Neural cell (in vitro differentiated cells): Measurements from ENCODE around the gene PSMD11. TPM values are rescaled to one million over a fixed set of nuclear protein-coding genes. Genes with fewer than 3 reads are reported as not detected.

ENCODE experiments used
- H2AFZ ChIP-seq: fragments of 200-600, 300-800 bp; sonication (generic), shearing (Covaris generic); 2 replicates; pipeline ENCODE4 v1.6.0; 2014; ENCODE audit warnings: low read depth, mild to moderate bottlenecking, antibody characterized with exemption, low read length, moderate library complexity
- H3F3A ChIP-seq: fragments of 200-600 bp; shearing (Covaris generic); 2 replicates; pipeline ENCODE4 v1.6.1; 2016; ENCODE audit warnings: mild to moderate bottlenecking, moderate library complexity, mixed read lengths, antibody characterized with exemption, low read length; ENCODE audit not compliant: insufficient read depth, poor library complexity, severe bottlenecking
- H3K27ac ChIP-seq: fragments of 200-600, 300-800 bp; sonication (generic), shearing (Covaris generic); 2 replicates; pipeline ENCODE4 v1.5.1; 2014; ENCODE audit warnings: mild to moderate bottlenecking, low read length, moderate library complexity
- H3K27me3 ChIP-seq: fragments of 300-800, 200-600 bp; sonication (generic), shearing (Covaris generic); 2 replicates; pipeline ENCODE4 v1.6.0; 2014; ENCODE audit warnings: mild to moderate bottlenecking, low read depth, low read length, moderate library complexity; ENCODE audit not compliant: insufficient read depth
- H3K36me3 ChIP-seq: fragments of 300-800, 200-600 bp; sonication (generic), shearing (Covaris generic); 2 replicates; pipeline ENCODE4 v1.5.1; 2014; ENCODE audit warnings: mild to moderate bottlenecking, antibody characterized with exemption, low read length, moderate library complexity; ENCODE audit not compliant: insufficient read depth
- H3K4me2 ChIP-seq: fragments of 300-800, 200-600 bp; sonication (generic), shearing (Covaris generic); 2 replicates; pipeline ENCODE4 v1.6.0; 2014; ENCODE audit warnings: mild to moderate bottlenecking, low read length
- H3K4me3 ChIP-seq: fragments of 300-800, 200-600 bp; sonication (generic), shearing (Covaris generic); 2 replicates; pipeline ENCODE4 v1.5.1; 2014; ENCODE audit warnings: mild to moderate bottlenecking, low read length, moderate library complexity
- H3K79me2 ChIP-seq: fragments of 200-600 bp; shearing (Covaris generic); replicated peaks from 2 replicates; pipeline ENCODE4 v1.6.0; 2014; ENCODE audit warnings: mild to moderate bottlenecking, low read length, moderate library complexity; ENCODE audit not compliant: insufficient read depth
- H3K9ac ChIP-seq: fragments of 300-800, 200-600 bp; sonication (generic), shearing (Covaris generic); 2 replicates; pipeline ENCODE4 v1.6.1; 2016; ENCODE audit warnings: mild to moderate bottlenecking, low read length, mixed read lengths
- H3K9me2 ChIP-seq: fragments of 200-600 bp; shearing (Covaris generic); 2 replicates; pipeline ENCODE4 v1.6.1; 2016; ENCODE audit warnings: mild to moderate bottlenecking, low read length, mixed read lengths; ENCODE audit not compliant: insufficient read depth
- H3K9me3 ChIP-seq: fragments of 200-600, 300-800 bp; sonication (generic), shearing (Covaris generic); 2 replicates; pipeline ENCODE4 v1.6.1; 2016; ENCODE audit warnings: mild to moderate bottlenecking, mixed run types, low read length, moderate library complexity, mixed read lengths
- H4K20me1 ChIP-seq: fragments of 200-600 bp; shearing (Covaris generic); 2 replicates; pipeline ENCODE4 v1.6.1; 2016; ENCODE audit warnings: mild to moderate bottlenecking, mixed run types; ENCODE audit not compliant: insufficient read depth
- EP300 ChIP-seq: fragments of 450-650 bp; conservative IDR thresholded peaks from 2 replicates; pipeline ENCODE4 v1.6.1; 2014; ENCODE audit warnings: antibody characterized with exemption, mild to moderate bottlenecking, moderate library complexity; ENCODE audit not compliant: poor library complexity, severe bottlenecking
- EZH2 ChIP-seq: fragments of 200-600, 300-800 bp; shearing (Covaris generic), sonication (generic); IDR thresholded peaks from 2 replicates; pipeline ENCODE4 v1.6.1; 2014; ENCODE audit warnings: antibody characterized with exemption, low read length, borderline replicate concordance, mild to moderate bottlenecking; ENCODE audit not compliant: insufficient read depth, poor library complexity, severe bottlenecking
- MXI1 ChIP-seq: fragments of 450-650 bp; conservative IDR thresholded peaks from 2 replicates; pipeline ENCODE4 v1.6.1; 2014; ENCODE audit warnings: antibody characterized with exemption, mild to moderate bottlenecking; ENCODE audit not compliant: poor library complexity, severe bottlenecking
- POLR2AphosphoS5 ChIP-seq: IDR thresholded peaks from 2 replicates; pipeline ENCODE4 v1.6.1; 2012
- RAD21 ChIP-seq: fragments of 450-650 bp; conservative IDR thresholded peaks from 2 replicates; pipeline ENCODE4 v1.6.1; 2014; ENCODE audit warnings: antibody characterized with exemption, mild to moderate bottlenecking, moderate library complexity
- REST ChIP-seq: IDR thresholded peaks from 2 replicates; pipeline ENCODE4 v1.6.1; 2012; ENCODE audit warnings: borderline replicate concordance
- SMC3 ChIP-seq: fragments of 450-650 bp; conservative IDR thresholded peaks from 2 replicates; pipeline ENCODE4 v1.6.1; 2014; ENCODE audit warnings: antibody characterized with exemption, mild to moderate bottlenecking, moderate library complexity; ENCODE audit not compliant: poor library complexity
- TAF1 ChIP-seq: IDR thresholded peaks from 2 replicates; pipeline ENCODE4 v1.6.1; 2012; ENCODE audit warnings: low read depth
- polyA plus RNA-seq: library from polyadenylated mRNA; depleted of rRNA; stranded (reverse); fragments of >200 nt; gene quantifications from 2 replicates; pipeline ENCODE4 v1.2.3, GENCODE V29; 2014
- TF ChIP-seq, protein P1 (sequence below): fragments of 450-650 bp; IDR thresholded peaks from 2 replicates; pipeline ENCODE4 v1.5.1; 2014; ENCODE audit warnings: antibody characterized with exemption, mild to moderate bottlenecking, moderate library complexity; ENCODE audit not compliant: poor library complexity, severe bottlenecking

The PSMD11 gene
- polyA plus RNA-seq, 1 donor from 2014 or later = 43.9 TPM

DNA sequence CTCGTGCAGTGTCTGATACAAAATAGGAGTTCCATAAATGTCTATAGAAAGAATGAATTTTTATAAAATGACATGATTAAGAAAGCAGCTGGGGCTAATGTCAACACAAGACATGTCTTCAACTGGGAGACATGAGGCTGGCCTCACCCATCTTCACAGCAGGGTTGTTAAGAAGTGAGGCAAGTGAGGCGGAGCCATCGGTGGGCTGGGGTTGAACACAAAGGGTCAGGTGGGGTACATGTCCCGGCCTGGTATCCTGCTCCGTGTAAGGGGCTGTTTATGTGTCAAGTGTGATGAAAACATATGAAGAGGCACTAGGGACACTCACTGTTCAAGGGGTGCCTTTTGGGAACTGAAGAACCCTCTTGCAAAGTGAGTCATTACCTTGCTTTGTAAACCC is 64.6 kb downstream of the PSMD11 start:
- Histone ChIP-seq H3K27ac (no peak overlapping the region), H3K9me3 (no peaks in the 10 kb centered on the region), H3K4me3 (no peak overlapping the region), H3K36me3 (no peaks in the 10 kb centered on the region), H3K9ac (no peak overlapping the region), H3K79me2 (no peaks in the 10 kb centered on the region), H3K9me2 (no peaks in the 10 kb centered on the region), H3K27me3 (no peaks in the 10 kb centered on the region), H3K4me2 (no peak overlapping the region), H3F3A (no peaks in the 10 kb centered on the region), H4K20me1 (no peaks in the 10 kb centered on the region), H2AFZ (no peak overlapping the region)
- TF ChIP-seq MXI1 = no peak
- TF ChIP-seq, protein P1, sequence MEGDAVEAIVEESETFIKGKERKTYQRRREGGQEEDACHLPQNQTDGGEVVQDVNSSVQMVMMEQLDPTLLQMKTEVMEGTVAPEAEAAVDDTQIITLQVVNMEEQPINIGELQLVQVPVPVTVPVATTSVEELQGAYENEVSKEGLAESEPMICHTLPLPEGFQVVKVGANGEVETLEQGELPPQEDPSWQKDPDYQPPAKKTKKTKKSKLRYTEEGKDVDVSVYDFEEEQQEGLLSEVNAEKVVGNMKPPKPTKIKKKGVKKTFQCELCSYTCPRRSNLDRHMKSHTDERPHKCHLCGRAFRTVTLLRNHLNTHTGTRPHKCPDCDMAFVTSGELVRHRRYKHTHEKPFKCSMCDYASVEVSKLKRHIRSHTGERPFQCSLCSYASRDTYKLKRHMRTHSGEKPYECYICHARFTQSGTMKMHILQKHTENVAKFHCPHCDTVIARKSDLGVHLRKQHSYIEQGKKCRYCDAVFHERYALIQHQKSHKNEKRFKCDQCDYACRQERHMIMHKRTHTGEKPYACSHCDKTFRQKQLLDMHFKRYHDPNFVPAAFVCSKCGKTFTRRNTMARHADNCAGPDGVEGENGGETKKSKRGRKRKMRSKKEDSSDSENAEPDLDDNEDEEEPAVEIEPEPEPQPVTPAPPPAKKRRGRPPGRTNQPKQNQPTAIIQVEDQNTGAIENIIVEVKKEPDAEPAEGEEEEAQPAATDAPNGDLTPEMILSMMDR = no peak
- TF ChIP-seq REST = no peak
- TF ChIP-seq POLR2AphosphoS5 = no peak
- no peak for TF ChIP-seq TAF1
- no peak for TF ChIP-seq SMC3
- no peak for TF ChIP-seq EP300
- TF ChIP-seq EZH2 = no peak
- no peak for TF ChIP-seq RAD21

DNA sequence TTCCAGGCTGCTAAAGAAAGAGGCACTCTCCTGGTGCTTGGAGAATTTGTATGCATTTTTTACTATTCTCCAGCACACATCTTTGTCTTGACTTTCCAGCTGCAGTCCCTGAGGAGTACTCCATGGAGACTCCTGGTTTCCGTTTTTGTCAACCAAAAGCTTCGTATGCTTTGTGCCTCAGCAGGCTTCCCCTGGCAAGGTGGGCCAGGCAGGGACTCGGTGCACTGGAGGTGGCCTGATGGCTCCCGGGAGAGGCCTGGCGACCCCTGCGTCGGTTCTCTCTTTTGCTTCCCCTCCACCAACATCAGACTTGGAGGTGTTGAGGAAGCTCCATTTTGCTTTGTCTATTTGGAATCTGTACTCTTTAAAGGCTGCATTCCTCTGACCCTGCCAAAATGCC is 66.2 kb downstream of the PSMD11 start:
- Histone ChIP-seq H3K27me3 (no peaks in the 10 kb centered on the region), H3K9ac (no peak overlapping the region), H3K4me3 (no peak overlapping the region), H3K27ac (no peak overlapping the region), H3K36me3 (no peaks in the 10 kb centered on the region), H2AFZ (no peak overlapping the region), H3K4me2 (no peak overlapping the region), H3K9me3 (no peaks in the 10 kb centered on the region), H3F3A (no peaks in the 10 kb centered on the region), H3K9me2 (no peaks in the 10 kb centered on the region), H3K79me2 (no peaks in the 10 kb centered on the region), H4K20me1 (no peaks in the 10 kb centered on the region)
- no peak for TF ChIP-seq MXI1
- TF ChIP-seq EZH2 = no peak
- TF ChIP-seq RAD21 = no peak
- TF ChIP-seq TAF1 = no peak
- TF ChIP-seq EP300 = no peak
- TF ChIP-seq REST = no peak
- TF ChIP-seq POLR2AphosphoS5 = no peak
